IMR-90 (cell line): ENCODE measurements around the gene ASB3.

Experiments used
- CEBPB ChIP-seq: IDR thresholded peaks from 2 replicates; pipeline ENCODE4 v1.6.1; 2012; ENCODE audit warnings: low read depth, low read length, improper control_type of control experiment
- CHD1 ChIP-seq: IDR thresholded peaks from 2 replicates; pipeline ENCODE4 v1.6.1; 2012; ENCODE audit warnings: low read depth, low read length, improper control_type of control experiment
- FOS ChIP-seq: fragments of 150-350 bp; IDR thresholded peaks from 2 replicates; pipeline ENCODE4 v1.6.1; 2016; ENCODE audit warnings: low read depth, low read length
- MAFK ChIP-seq: IDR thresholded peaks from 2 replicates; pipeline ENCODE4 v1.6.1; 2012; ENCODE audit warnings: low read depth, low read length, improper control_type of control experiment
- MXI1 ChIP-seq: IDR thresholded peaks from 2 replicates; pipeline ENCODE4 v1.6.1; 2012; ENCODE audit warnings: low read depth, mild to moderate bottlenecking, low read length, moderate library complexity, borderline replicate concordance
- NFE2L2 ChIP-seq: fragments of 150-350 bp; IDR thresholded peaks from 2 replicates; pipeline ENCODE4 v1.6.1; 2016; ENCODE audit warnings: low read depth, mild to moderate bottlenecking, low read length
- POLR2A ChIP-seq: IDR thresholded peaks from 2 replicates; pipeline ENCODE4 v1.6.1; 2012; ENCODE audit warnings: mild to moderate bottlenecking, low read depth, low read length
- RAD21 ChIP-seq: IDR thresholded peaks from 2 replicates; pipeline ENCODE4 v1.6.1; 2012; ENCODE audit warnings: low read length, improper control_type of control experiment
- RFX5 ChIP-seq: IDR thresholded peaks from 2 replicates; pipeline ENCODE4 v1.8.0; 2012; ENCODE audit warnings: low read depth, mild to moderate bottlenecking, low read length, moderate library complexity
- SMC3 ChIP-seq: fragments of 150-350 bp; IDR thresholded peaks from 2 replicates; pipeline ENCODE4 v1.6.1; 2016; ENCODE audit warnings: low read depth, mild to moderate bottlenecking, antibody characterized with exemption, low read length, moderate library complexity
- TF ChIP-seq, protein P1 (sequence below): conservative IDR thresholded peaks from 2 replicates; pipeline ENCODE4 v1.5.1; 2012; ENCODE audit warnings: mild to moderate bottlenecking, low read depth, low read length, improper control_type of control experiment

DNA sequence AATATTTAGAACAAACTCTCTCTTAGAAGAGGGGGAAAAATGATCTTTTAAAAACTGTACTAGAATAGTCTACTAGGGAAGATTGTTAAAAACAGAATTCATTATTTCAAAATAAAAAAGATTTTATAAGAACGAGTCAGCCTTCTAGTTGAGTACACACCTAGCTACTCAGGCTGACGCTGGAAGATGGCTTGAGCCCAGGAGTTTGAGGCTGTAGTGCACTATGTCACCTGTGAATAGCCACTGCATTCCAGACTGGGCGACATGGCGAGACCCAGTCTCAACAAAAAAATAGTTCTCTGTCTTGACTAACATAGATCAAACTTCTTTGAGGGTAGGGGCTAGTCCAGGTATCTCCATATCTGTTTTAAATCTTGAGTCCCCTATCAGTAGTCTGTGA, 34.0 kb upstream of the ASB3 start:
- TF ChIP-seq, protein P1, sequence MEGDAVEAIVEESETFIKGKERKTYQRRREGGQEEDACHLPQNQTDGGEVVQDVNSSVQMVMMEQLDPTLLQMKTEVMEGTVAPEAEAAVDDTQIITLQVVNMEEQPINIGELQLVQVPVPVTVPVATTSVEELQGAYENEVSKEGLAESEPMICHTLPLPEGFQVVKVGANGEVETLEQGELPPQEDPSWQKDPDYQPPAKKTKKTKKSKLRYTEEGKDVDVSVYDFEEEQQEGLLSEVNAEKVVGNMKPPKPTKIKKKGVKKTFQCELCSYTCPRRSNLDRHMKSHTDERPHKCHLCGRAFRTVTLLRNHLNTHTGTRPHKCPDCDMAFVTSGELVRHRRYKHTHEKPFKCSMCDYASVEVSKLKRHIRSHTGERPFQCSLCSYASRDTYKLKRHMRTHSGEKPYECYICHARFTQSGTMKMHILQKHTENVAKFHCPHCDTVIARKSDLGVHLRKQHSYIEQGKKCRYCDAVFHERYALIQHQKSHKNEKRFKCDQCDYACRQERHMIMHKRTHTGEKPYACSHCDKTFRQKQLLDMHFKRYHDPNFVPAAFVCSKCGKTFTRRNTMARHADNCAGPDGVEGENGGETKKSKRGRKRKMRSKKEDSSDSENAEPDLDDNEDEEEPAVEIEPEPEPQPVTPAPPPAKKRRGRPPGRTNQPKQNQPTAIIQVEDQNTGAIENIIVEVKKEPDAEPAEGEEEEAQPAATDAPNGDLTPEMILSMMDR, result no peak
- no peak for TF ChIP-seq MAFK
- no peak for TF ChIP-seq CEBPB
- TF ChIP-seq RAD21, result no peak
- no peak for TF ChIP-seq MXI1
- no peak for TF ChIP-seq POLR2A
- TF ChIP-seq RFX5, result no peak
- no peak for TF ChIP-seq NFE2L2
- TF ChIP-seq FOS, result no peak
- TF ChIP-seq CHD1, result no peak
- no peak for TF ChIP-seq SMC3
